ENCODE results near the gene ZC3H18.

DNA sequence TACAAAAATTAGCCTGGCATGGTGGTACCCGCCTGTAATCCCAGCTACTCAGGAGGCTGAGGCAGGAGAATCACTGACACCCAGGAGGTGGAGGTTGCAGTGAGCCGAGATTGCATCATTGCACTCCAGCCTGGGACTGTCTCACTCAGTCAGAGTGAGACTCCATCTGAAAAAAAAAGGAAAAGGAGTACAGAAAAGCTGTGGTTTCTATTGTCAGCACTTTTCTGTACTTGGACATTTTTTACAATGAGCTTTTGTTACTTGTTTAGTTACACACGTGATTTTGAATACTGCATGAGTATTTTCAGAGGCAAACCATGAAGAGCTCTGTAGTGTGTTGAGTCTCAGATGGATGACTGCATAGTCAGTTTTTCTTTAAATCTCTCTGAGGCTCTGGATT is 26.3 kb downstream of the ZC3H18 start:
- TF ChIP-seq, protein P1, sequence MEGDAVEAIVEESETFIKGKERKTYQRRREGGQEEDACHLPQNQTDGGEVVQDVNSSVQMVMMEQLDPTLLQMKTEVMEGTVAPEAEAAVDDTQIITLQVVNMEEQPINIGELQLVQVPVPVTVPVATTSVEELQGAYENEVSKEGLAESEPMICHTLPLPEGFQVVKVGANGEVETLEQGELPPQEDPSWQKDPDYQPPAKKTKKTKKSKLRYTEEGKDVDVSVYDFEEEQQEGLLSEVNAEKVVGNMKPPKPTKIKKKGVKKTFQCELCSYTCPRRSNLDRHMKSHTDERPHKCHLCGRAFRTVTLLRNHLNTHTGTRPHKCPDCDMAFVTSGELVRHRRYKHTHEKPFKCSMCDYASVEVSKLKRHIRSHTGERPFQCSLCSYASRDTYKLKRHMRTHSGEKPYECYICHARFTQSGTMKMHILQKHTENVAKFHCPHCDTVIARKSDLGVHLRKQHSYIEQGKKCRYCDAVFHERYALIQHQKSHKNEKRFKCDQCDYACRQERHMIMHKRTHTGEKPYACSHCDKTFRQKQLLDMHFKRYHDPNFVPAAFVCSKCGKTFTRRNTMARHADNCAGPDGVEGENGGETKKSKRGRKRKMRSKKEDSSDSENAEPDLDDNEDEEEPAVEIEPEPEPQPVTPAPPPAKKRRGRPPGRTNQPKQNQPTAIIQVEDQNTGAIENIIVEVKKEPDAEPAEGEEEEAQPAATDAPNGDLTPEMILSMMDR (IDR thresholded peaks at IDR 0.05; ENCODE audit: low read depth, low read length, poor library complexity, severe bottlenecking): no peak
- TF ChIP-seq EZH2phosphoT487 (IDR thresholded peaks at IDR 0.05; ENCODE audit: borderline replicate concordance, low read length): no peak
